ENCODE data around the gene UVRAG.

UVRAG gene

GRCh38 chr11:75810637-75811390 lies 4.2 kb upstream of the UVRAG start:
- DNase-seq: no peak

GRCh38 chr11:75811485-75811884 lies 3.5 kb upstream of the UVRAG start:
- no peak for DNase-seq

GRCh38 chr11:75812542-75813040 lies 2.4 kb upstream of the UVRAG start:
- no peak for DNase-seq

- no peak for DNase-seq
These were observed 1.9 kb upstream of the UVRAG start for GRCh38 chr11:75813124-75813523.

- no peak for DNase-seq
These were observed 1.4 kb upstream of the UVRAG start for GRCh38 chr11:75813622-75814039.

- no peak for DNase-seq
These were observed 690 bp upstream of the UVRAG start for GRCh38 chr11:75814363-75814676.

- no peak for DNase-seq
These were observed 547 bp downstream of the UVRAG start for GRCh38 chr11:75815345-75816168.

GRCh38 chr11:75816561-75817239 lies 1.7 kb downstream of the UVRAG start:
- DNase-seq: no peak

GRCh38 chr11:75820645-75821044 lies 5.6 kb downstream of the UVRAG start:
- DNase-seq: no peak

- DNase-seq: no peak
These were observed 6.2 kb downstream of the UVRAG start for GRCh38 chr11:75821202-75821601.

- DNase-seq: no peak
These were observed 7.5 kb downstream of the UVRAG start for GRCh38 chr11:75822541-75822940.

GRCh38 chr11:75823415-75823814 lies 8.4 kb downstream of the UVRAG start:
- no peak for DNase-seq

GRCh38 chr11:75823946-75824345 lies 8.9 kb downstream of the UVRAG start:
- DNase-seq: no peak

GRCh38 chr11:75826461-75827230 lies 11.6 kb downstream of the UVRAG start:
- no peak for DNase-seq

- DNase-seq: no peak
These were observed 12.6 kb downstream of the UVRAG start for GRCh38 chr11:75827562-75827961.

GRCh38 chr11:75831915-75832502 lies 17.0 kb downstream of the UVRAG start:
- DNase-seq: no peak

- DNase-seq: no peak
These were observed 19.7 kb downstream of the UVRAG start for GRCh38 chr11:75834728-75835127.

- no peak for DNase-seq
These were observed 21.4 kb downstream of the UVRAG start for GRCh38 chr11:75836417-75836816.

GRCh38 chr11:75839851-75840250 lies 24.8 kb downstream of the UVRAG start:
- DNase-seq: no peak

- DNase-seq: no peak
These were observed 25.5 kb downstream of the UVRAG start for GRCh38 chr11:75840522-75840921.

- DNase-seq: no peak
These were observed 26.7 kb downstream of the UVRAG start for GRCh38 chr11:75841739-75842138.

GRCh38 chr11:75845324-75845723 lies 30.3 kb downstream of the UVRAG start:
- DNase-seq: no peak
